IPS DF 19.7 (cell line): ENCODE measurements around the gene DRGX.

ENCODE experiments used
- DNase-seq: peaks from one replicate; pipeline ENCODE4 v3.0.0-alpha.2; 2013; ENCODE audit warnings: low read depth, low spot score

The DRGX gene

GRCh38 chr10:49321021-49321420 is 74.9 kb downstream of the DRGX start:
- no peak for DNase-seq

- DNase-seq: no peak
Measured at GRCh38 chr10:49320191-49320590, 75.7 kb downstream of the DRGX start.

GRCh38 chr10:49319206-49319605 is 76.7 kb downstream of the DRGX start:
- DNase-seq: no peak

- DNase-seq: no peak
Measured at GRCh38 chr10:49318755-49319154, 77.1 kb downstream of the DRGX start.

GRCh38 chr10:49318028-49318427 is 77.9 kb downstream of the DRGX start:
- no peak for DNase-seq

GRCh38 chr10:49314806-49315205 is 81.1 kb downstream of the DRGX start:
- DNase-seq: no peak
